Embryonic facial prominence (tissue), 1 donor: ENCODE data around the gene CEP170B.
"Not testable (repeated sequence)": the region's sequence is repeated elsewhere in the genome, so short reads cannot be mapped to it uniquely, and the experiment has no call there.

Experiments
- DNase-seq: peaks from one replicate; pipeline ENCODE4 v3.0.0-alpha.2; 2016; ENCODE audit errors: extremely low spot score

Gene CEP170B

DNA sequence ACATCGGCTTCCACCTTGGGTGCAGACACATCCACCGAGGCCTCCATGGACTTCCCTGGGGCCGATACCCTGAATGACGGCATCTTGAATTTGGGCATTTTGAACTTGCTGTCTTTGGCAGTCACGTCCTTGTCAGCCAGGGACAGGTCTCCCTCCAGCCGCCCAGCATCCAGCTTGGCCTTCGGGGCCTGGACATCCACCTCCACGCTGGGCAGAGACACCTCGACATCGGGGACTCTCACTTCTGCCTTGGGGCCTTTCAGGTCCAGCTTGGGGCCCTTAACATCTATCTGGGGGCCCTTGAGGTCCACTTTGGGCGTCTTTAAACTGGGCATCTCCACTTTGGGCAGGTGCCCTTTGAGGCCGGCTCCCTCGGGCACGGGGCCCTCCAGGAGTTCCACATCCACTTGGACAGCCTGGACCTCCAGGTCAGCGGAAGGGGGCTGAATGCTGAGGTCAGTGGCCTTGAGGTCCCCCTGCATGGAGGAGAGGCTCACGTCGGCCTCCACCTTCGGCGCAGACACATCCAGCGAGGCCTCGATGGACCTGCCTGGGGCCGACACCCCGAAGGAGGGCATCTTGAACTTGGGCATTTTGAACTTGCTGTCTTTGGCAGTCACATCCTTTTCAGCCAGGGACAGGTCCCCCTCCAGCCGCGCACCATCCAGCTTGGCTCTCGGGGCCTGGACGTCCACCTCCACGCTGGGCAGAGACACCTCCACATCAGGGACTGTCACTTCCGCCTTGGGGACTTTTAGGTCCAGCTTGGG is 79.6 kb downstream of the CEP170B start:
- DNase-seq = not testable (repeated sequence)

DNA sequence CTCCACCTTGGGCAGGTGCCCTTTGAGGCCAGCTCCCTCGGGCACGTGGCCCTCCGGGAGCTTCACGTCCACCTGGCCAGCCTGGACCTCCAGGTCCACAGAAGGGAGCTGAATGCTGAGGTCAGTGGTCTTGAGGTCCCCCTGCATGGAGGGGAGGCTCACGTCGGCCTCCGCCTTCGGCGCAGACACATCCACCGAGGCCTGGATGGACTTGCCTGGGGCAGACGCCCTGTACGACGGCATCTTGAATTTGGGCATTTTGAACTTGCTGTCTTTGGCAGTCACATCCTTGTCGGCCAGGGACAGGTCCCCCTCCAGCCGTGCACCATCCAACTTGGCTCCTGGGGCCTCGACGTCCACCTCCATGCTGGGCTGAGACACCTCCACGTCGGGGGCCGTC is 80.2 kb downstream of the CEP170B start:
- DNase-seq = not testable (repeated sequence)
